Peyer's patch (tissue), 4 donors: ENCODE results near the gene GPR52. TPM values are rescaled to one million over a fixed set of nuclear protein-coding genes. Genes with fewer than 3 reads are reported as not detected.

Source experiments
- DNase-seq, 3 donors: peaks; one replicate each; pipeline ENCODE4 v3.0.0-alpha.2; 2017 to 2019
- H3K27ac ChIP-seq, 4 donors: fragments of 200-600 bp; sonication (generic); one replicate each; pipeline ENCODE4 v1.5.1; 2016 to 2019
- H3K27me3 ChIP-seq, 2 donors: fragments of 200-600 bp; sonication (generic); one replicate each; pipeline ENCODE4 v1.5.1; 2019
- H3K36me3 ChIP-seq, 3 donors: fragments of 200-600 bp; sonication (generic); one replicate each; pipeline ENCODE4 v1.5.1; 2016 to 2019
- H3K4me1 ChIP-seq, 4 donors: fragments of 200-600 bp; sonication (generic); one replicate each; pipeline ENCODE4 v1.5.1; 2016 to 2019
- H3K4me3 ChIP-seq, 4 donors: fragments of 200-600 bp; sonication (generic); 1 replicate in 3 of 4; 2 replicates in 1 of 4; pipeline ENCODE4 v1.5.1; 2016 to 2019; ENCODE audit warnings: mild to moderate bottlenecking in 1 of 4
- H3K9me3 ChIP-seq, 4 donors: fragments of 200-600 bp; sonication (generic); one replicate each; pipeline ENCODE4 v1.5.1; 2016 to 2019; ENCODE audit warnings: mild to moderate bottlenecking in 1 of 4
- CTCF ChIP-seq, 6 experiments: fragments of 450-650 bp in 4 of 6; fragments of 200-600 bp in 2 of 6; sonication (generic) in 1 of 6; IDR thresholded peaks; one replicate each; pipeline ENCODE4 v1.5.1; 2017 to 2019; ENCODE audit warnings: antibody characterized with exemption in 6 of 6, mild to moderate bottlenecking in 3 of 6, moderate library complexity in 1 of 6
- POLR2A ChIP-seq, 2 donors: fragments of 450-650 bp; IDR thresholded peaks; one replicate each; pipeline ENCODE4 v1.5.1; 2017; ENCODE audit warnings: antibody characterized with exemption in 2 of 2, mild to moderate bottlenecking in 2 of 2, moderate library complexity in 2 of 2
- total RNA-seq, 4 donors: library from RNA; depleted of rRNA; stranded (reverse); fragments of >200 nt; gene quantifications; one replicate each; pipeline ENCODE4 v1.1.0, GENCODE V29; 2016

GPR52 gene
- total RNA-seq, 4 donors from 2014 or later = 7.4 to 23.7 (median 12.8) TPM

GRCh38 chr1:174445351-174445750 lies 2.4 kb upstream of the GPR52 start:
- Histone ChIP-seq H3K9me3 (no peaks in the 10 kb centered on the region), H3K36me3 (no peaks in the 10 kb centered on the region), H3K4me1 (no peaks in the 10 kb centered on the region), H3K27ac (no peak overlapping the region), H3K27me3 (no peaks in the 10 kb centered on the region), H3K4me3 (no peak overlapping the region)
- TF ChIP-seq POLR2A (IDR thresholded peaks at IDR 0.05) (no peak), CTCF (IDR thresholded peaks at IDR 0.05) (no peak)
- DNase-seq = no peak

- H3K27ac ChIP-seq = no peak overlapping the region
- no peak for TF ChIP-seq CTCF (IDR thresholded peaks at IDR 0.05)
- TF ChIP-seq POLR2A (IDR thresholded peaks at IDR 0.05) = no peak
- H3K36me3 ChIP-seq = no peaks in the 10 kb centered on the region
- no peak overlapping the region for H3K4me3 ChIP-seq
- H3K9me3 ChIP-seq = no peaks in the 10 kb centered on the region
- DNase-seq = no peak
- no peaks in the 10 kb centered on the region for H3K4me1 ChIP-seq
- H3K27me3 ChIP-seq = no peaks in the 10 kb centered on the region
Observed at GRCh38 chr1:174445817-174446216, 1.9 kb upstream of the GPR52 start.

DNA sequence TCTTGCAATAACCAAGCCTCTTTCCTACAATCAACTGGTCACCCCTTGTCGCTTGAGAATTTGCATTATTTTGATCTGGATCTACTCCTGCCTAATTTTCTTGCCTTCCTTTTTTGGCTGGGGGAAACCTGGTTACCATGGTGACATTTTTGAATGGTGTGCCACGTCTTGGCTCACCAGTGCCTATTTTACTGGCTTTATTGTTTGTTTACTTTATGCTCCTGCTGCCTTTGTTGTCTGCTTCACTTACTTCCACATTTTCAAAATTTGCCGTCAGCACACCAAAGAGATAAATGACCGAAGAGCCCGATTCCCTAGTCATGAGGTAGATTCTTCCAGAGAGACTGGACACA lies 743 bp downstream of the GPR52 start:
- H3K27ac ChIP-seq = no peak overlapping the region

GRCh38 chr1:174448974-174449373 lies 1.2 kb downstream of the GPR52 start:
- no peak overlapping the region for H3K27ac ChIP-seq
- TF ChIP-seq CTCF (IDR thresholded peaks at IDR 0.05) = no peak
- TF ChIP-seq POLR2A (IDR thresholded peaks at IDR 0.05) = no peak
- H3K4me1 ChIP-seq = no peaks in the 10 kb centered on the region
- H3K36me3 ChIP-seq = no peaks in the 10 kb centered on the region
- H3K9me3 ChIP-seq = no peaks in the 10 kb centered on the region
- H3K4me3 ChIP-seq = no peak overlapping the region
- H3K27me3 ChIP-seq = no peaks in the 10 kb centered on the region
- no peak for DNase-seq

More for the DNA sequence above, 743 bp downstream of the GPR52 start:
- no peaks in the 10 kb centered on the region for H3K9me3 ChIP-seq
- no peak overlapping the region for H3K4me3 ChIP-seq
- DNase-seq = no peak
- H3K27me3 ChIP-seq = no peaks in the 10 kb centered on the region
- H3K36me3 ChIP-seq = no peaks in the 10 kb centered on the region
- no peak for TF ChIP-seq CTCF (IDR thresholded peaks at IDR 0.05)
- no peak for TF ChIP-seq POLR2A (IDR thresholded peaks at IDR 0.05)
- H3K4me1 ChIP-seq = no peaks in the 10 kb centered on the region

GRCh38 chr1:174451408-174451807 lies 3.6 kb downstream of the GPR52 start:
- H3K27ac ChIP-seq = no peak overlapping the region
- H3K4me3 ChIP-seq = no peak overlapping the region
- no peaks in the 10 kb centered on the region for H3K4me1 ChIP-seq
- H3K9me3 ChIP-seq = no peaks in the 10 kb centered on the region
- TF ChIP-seq CTCF (IDR thresholded peaks at IDR 0.05) (no peak), POLR2A (IDR thresholded peaks at IDR 0.05) (no peak)
- H3K27me3 ChIP-seq = no peaks in the 10 kb centered on the region
- no peaks in the 10 kb centered on the region for H3K36me3 ChIP-seq
- DNase-seq = no peak

DNA sequence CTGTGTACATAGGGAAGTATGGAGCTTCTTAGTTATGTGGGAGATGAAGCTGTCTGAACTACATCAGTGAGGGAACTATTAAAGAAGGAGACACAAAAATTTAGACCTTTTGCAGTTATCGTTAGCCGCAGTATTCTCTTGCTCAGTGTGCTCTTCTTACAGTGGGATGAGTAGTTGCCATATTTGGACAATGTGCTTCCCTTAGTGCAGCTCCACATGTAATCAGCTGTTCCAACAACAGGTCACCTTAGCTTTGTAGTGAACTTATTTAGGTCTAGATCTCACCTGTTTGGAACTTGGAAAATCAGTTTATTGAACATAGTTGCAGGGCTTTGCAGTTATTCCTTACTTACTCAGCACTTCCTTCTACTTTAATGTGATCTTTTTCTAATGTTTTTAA lies 18.1 kb downstream of the GPR52 start:
- DNase-seq = no peak
- Histone ChIP-seq H3K9me3 (no peaks in the 10 kb centered on the region), H3K27ac (no peak overlapping the region), H3K4me3 (no peak overlapping the region), H3K4me1 (no peaks in the 10 kb centered on the region), H3K36me3 (no peaks in the 10 kb centered on the region), H3K27me3 (no peaks in the 10 kb centered on the region)
- TF ChIP-seq POLR2A (IDR thresholded peaks at IDR 0.05) (no peak), CTCF (IDR thresholded peaks at IDR 0.05) (no peak)
